PC-9 (cell line): ENCODE data around the gene MAPT.

ENCODE experiments used
- EZH2 ChIP-seq: fragments of 200-600 bp; sonication (generic); IDR thresholded peaks from 2 replicates; pipeline ENCODE4 v1.8.0; 2017; ENCODE audit warnings: antibody characterized with exemption, low read depth
- TF ChIP-seq, protein P1 (sequence below): fragments of 200-600 bp; sonication (generic); conservative IDR thresholded peaks from 2 replicates; pipeline ENCODE4 v1.6.1; 2017; ENCODE audit warnings: mixed run types, antibody characterized with exemption, mild to moderate bottlenecking, moderate library complexity

DNA sequence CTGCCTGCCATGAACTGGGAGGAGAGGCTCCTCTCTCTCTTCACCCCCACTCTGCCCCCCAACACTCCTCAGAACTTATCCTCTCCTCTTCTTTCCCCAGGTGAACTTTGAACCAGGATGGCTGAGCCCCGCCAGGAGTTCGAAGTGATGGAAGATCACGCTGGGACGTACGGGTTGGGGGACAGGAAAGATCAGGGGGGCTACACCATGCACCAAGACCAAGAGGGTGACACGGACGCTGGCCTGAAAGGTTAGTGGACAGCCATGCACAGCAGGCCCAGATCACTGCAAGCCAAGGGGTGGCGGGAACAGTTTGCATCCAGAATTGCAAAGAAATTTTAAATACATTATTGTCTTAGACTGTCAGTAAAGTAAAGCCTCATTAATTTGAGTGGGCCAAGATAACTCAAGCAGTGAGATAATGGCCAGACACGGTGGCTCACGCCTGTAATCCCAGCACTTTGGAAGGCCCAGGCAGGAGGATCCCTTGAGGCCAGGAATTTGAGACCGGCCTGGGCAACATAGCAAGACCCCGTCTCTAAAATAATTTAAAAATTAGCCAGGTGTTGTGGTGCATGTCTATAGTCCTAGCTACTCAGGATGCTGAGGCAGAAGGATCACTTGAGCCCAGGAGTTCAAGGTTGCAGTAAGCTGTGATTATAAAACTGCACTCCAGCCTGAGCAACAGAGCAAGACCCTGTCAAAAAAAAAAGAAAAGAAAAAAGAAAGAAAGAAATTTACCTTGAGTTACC, 68.0 kb downstream of the MAPT start:
- TF ChIP-seq, protein P1, sequence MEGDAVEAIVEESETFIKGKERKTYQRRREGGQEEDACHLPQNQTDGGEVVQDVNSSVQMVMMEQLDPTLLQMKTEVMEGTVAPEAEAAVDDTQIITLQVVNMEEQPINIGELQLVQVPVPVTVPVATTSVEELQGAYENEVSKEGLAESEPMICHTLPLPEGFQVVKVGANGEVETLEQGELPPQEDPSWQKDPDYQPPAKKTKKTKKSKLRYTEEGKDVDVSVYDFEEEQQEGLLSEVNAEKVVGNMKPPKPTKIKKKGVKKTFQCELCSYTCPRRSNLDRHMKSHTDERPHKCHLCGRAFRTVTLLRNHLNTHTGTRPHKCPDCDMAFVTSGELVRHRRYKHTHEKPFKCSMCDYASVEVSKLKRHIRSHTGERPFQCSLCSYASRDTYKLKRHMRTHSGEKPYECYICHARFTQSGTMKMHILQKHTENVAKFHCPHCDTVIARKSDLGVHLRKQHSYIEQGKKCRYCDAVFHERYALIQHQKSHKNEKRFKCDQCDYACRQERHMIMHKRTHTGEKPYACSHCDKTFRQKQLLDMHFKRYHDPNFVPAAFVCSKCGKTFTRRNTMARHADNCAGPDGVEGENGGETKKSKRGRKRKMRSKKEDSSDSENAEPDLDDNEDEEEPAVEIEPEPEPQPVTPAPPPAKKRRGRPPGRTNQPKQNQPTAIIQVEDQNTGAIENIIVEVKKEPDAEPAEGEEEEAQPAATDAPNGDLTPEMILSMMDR, result no peak
- no peak for TF ChIP-seq EZH2
